Fibroblast of mammary gland (primary cell): ENCODE results near the gene RNASET2.

Experiments used
- DNase-seq: peaks from one replicate; pipeline ENCODE4 v3.0.0-alpha.2; 2010; ENCODE audit warnings: low read depth
- H3K4me3 ChIP-seq: 2 replicates; pipeline ENCODE4 v1.5.1; 2011; ENCODE audit warnings: low read depth, mild to moderate bottlenecking, low read length, moderate library complexity; ENCODE audit not compliant: control insufficient read depth
- CTCF ChIP-seq: conservative IDR thresholded peaks from 2 replicates; pipeline ENCODE4 v1.5.1; 2011; ENCODE audit warnings: low read depth, low read length, inconsistent platforms; ENCODE audit not compliant: control insufficient read depth, insufficient read depth

Gene RNASET2

GRCh38 chr6:166936079-166936787 is 20.1 kb downstream of the RNASET2 start:
- DNase-seq: no peak
- no peak for TF ChIP-seq CTCF
- H3K4me3 ChIP-seq: no peak overlapping the region

- no peak for DNase-seq
- no peak overlapping the region for H3K4me3 ChIP-seq
- TF ChIP-seq CTCF: no peak
Observed at GRCh38 chr6:166935353-166935752, 21.0 kb downstream of the RNASET2 start.

GRCh38 chr6:166934174-166934573 is 22.2 kb downstream of the RNASET2 start:
- no peak for DNase-seq
- no peak overlapping the region for H3K4me3 ChIP-seq
- no peak for TF ChIP-seq CTCF

- no peak for DNase-seq
- TF ChIP-seq CTCF: no peak
- H3K4me3 ChIP-seq: no peak overlapping the region
Observed at GRCh38 chr6:166933396-166933795, 23.0 kb downstream of the RNASET2 start.

GRCh38 chr6:166932616-166933015 is 23.7 kb downstream of the RNASET2 start:
- no peak overlapping the region for H3K4me3 ChIP-seq
- no peak for DNase-seq
- TF ChIP-seq CTCF: no peak

GRCh38 chr6:166932116-166932515 is 24.2 kb downstream of the RNASET2 start:
- H3K4me3 ChIP-seq: no peak overlapping the region
- TF ChIP-seq CTCF: no peak
- DNase-seq: no peak
